Measurements from ENCODE around the gene PTAFR.
"Not testable (repeated sequence)": the region's sequence is repeated elsewhere in the genome, so short reads cannot be mapped to it uniquely, and the experiment has no call there.

Gene PTAFR

GRCh38 chr1:28141685-28142084 is 34.8 kb downstream of the PTAFR start:
- Histone ChIP-seq H3K4me2 (ENCODE audit: low read length) (no peak overlapping the region), H3K9ac (ENCODE audit: low read length) (no peak overlapping the region), H2AFZ (ENCODE audit: low read length) (no peak overlapping the region), H3K4me1 (ENCODE audit: insufficient read depth, low read length, severe bottlenecking) (peaks cover 43% of the 10 kb centered on the region), H4K20me1 (ENCODE audit: insufficient read depth, low read length) (no peaks in the 10 kb centered on the region), H3K9me3 (ENCODE audit: low read length) (no peaks in the 10 kb centered on the region), H3F3A (ENCODE audit: insufficient read depth, low read length) (no peaks in the 10 kb centered on the region), H3K36me3 (ENCODE audit: insufficient read depth, low read length) (no peaks in the 10 kb centered on the region), H3K27me3 (ENCODE audit: insufficient read depth, low read length) (no peaks in the 10 kb centered on the region), H3K27ac (ENCODE audit: low read depth, low read length, poor library complexity, severe bottlenecking) (no peak overlapping the region), H3K79me2 (ENCODE audit: insufficient read depth, low read length) (no peaks in the 10 kb centered on the region), H3K4me3 (ENCODE audit: low read depth, low read length, poor library complexity, severe bottlenecking) (no peak overlapping the region), H3K9me2 (ENCODE audit: low read depth, low read length) (no peaks in the 10 kb centered on the region)
- no peak for TF ChIP-seq CTCF (IDR thresholded peaks at IDR 0.05; ENCODE audit: low read length)
- no peak for TF ChIP-seq EZH2 (IDR thresholded peaks at IDR 0.05; ENCODE audit: borderline replicate concordance, low read length)

DNA sequence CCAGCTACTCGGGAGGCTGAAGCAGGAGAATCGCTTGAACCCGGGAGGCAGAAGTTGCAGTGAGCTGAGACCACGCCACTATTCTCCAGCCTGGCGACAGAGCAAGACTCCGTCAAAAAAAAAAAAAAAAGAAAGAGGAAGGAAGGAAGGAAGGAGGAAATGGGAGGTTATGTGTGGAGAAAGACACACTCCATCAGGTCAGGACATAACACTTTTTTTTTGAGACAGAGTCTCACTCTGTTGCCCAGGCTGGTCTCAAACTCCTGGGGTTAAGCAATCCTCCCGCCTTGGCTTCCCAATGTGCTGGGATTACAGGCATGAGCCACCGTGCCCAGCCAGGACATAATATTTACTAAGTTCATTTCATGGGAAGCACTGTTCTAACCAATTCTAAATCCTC is 36.6 kb downstream of the PTAFR start:
- H3F3A ChIP-seq (ENCODE audit: insufficient read depth, low read length); H3K27ac ChIP-seq (ENCODE audit: low read depth, low read length, poor library complexity, severe bottlenecking); H3K9ac ChIP-seq (ENCODE audit: low read length); H3K4me3 ChIP-seq (ENCODE audit: low read depth, low read length, poor library complexity, severe bottlenecking); H4K20me1 ChIP-seq (ENCODE audit: insufficient read depth, low read length); H3K36me3 ChIP-seq (ENCODE audit: insufficient read depth, low read length); H3K9me3 ChIP-seq (ENCODE audit: low read length); H2AFZ ChIP-seq (ENCODE audit: low read length); H3K27me3 ChIP-seq (ENCODE audit: insufficient read depth, low read length); H3K79me2 ChIP-seq (ENCODE audit: insufficient read depth, low read length); H3K4me2 ChIP-seq (ENCODE audit: low read length); H3K9me2 ChIP-seq (ENCODE audit: low read depth, low read length): not testable (repeated sequence)
- peaks cover 43% of the 10 kb centered on the region for H3K4me1 ChIP-seq (ENCODE audit: insufficient read depth, low read length, severe bottlenecking)

DNA sequence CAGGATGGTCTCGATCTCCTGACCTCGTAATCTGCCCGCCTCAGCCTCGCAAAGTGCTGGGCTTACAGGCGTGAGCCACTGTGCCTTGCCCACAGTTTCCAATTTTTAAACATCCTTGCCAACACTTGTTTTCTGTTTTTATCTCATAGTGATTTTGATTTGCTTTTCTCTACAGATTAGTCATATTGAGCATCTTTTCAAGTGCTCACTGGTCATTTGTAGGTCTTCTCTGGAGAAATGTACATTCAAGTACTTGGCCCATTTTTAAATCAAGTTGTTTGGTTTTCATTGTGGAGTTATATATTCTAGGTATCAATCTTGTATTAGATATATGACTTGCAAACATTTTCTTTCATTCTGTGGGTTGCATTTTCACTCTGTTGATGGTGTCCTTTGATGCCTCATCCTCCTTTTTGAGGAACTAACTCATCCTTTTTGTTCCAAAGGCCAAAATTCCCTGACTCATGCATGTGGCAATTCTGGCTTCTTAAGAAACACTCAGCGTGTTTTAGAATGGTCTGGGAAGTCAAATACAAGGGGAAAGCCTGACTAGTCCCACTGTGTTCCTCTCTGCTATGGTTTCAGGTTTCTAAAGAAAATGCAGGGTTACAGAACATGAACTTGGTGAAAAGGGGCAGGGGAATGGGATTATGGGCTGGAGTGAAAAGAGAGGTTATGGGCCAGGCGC is 37.3 kb downstream of the PTAFR start:
- Histone ChIP-seq H3K9ac (ENCODE audit: low read length) (no peak overlapping the region), H3K27ac (ENCODE audit: low read depth, low read length, poor library complexity, severe bottlenecking) (no peak overlapping the region), H2AFZ (ENCODE audit: low read length) (no peak overlapping the region), H3K9me2 (ENCODE audit: low read depth, low read length) (no peaks in the 10 kb centered on the region), H3K9me3 (ENCODE audit: low read length) (peaks cover 4% of the 10 kb centered on the region; the same call in 1 of the 2 replicates), H3K79me2 (ENCODE audit: insufficient read depth, low read length) (no peaks in the 10 kb centered on the region), H3F3A (ENCODE audit: insufficient read depth, low read length) (no peaks in the 10 kb centered on the region), H3K4me1 (ENCODE audit: insufficient read depth, low read length, severe bottlenecking) (peaks cover 39% of the 10 kb centered on the region), H3K4me2 (ENCODE audit: low read length) (no peak overlapping the region), H3K27me3 (ENCODE audit: insufficient read depth, low read length) (no peaks in the 10 kb centered on the region), H3K36me3 (ENCODE audit: insufficient read depth, low read length) (no peaks in the 10 kb centered on the region), H3K4me3 (ENCODE audit: low read depth, low read length, poor library complexity, severe bottlenecking) (no peak overlapping the region), H4K20me1 (ENCODE audit: insufficient read depth, low read length) (no peaks in the 10 kb centered on the region)
- TF ChIP-seq EZH2 (IDR thresholded peaks at IDR 0.05; ENCODE audit: borderline replicate concordance, low read length): no peak
- TF ChIP-seq CTCF (IDR thresholded peaks at IDR 0.05; ENCODE audit: low read length): no peak
